ENCODE results near the gene RNF151.

RNF151 gene

DNA sequence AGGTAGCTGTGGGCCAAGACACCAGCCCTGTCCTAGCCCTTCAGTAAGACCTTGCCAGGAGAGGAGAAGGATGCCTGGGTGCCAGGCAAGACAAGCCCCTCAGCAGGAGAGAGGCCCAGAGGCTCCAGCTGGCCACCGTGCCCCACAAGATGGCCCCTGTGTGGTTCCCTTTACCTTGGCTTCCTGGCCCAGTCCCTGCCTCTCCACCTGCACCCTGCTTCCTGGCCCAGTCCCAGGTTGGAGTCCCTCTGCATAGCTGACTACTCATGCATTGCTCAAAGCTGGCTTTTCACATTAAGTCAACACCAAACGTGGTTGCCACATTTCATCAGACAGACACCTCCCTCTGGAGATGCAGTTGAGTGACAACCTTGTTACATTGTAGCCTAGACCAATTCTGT is 27.1 kb downstream of the RNF151 start:
- no peak for DNase-seq

- no peak for DNase-seq
Measured at GRCh38 chr16:1997494-1998359, 31.1 kb downstream of the RNF151 start.

- DNase-seq: no peak
Measured at GRCh38 chr16:1998360-1998835, 31.7 kb downstream of the RNF151 start.

DNA sequence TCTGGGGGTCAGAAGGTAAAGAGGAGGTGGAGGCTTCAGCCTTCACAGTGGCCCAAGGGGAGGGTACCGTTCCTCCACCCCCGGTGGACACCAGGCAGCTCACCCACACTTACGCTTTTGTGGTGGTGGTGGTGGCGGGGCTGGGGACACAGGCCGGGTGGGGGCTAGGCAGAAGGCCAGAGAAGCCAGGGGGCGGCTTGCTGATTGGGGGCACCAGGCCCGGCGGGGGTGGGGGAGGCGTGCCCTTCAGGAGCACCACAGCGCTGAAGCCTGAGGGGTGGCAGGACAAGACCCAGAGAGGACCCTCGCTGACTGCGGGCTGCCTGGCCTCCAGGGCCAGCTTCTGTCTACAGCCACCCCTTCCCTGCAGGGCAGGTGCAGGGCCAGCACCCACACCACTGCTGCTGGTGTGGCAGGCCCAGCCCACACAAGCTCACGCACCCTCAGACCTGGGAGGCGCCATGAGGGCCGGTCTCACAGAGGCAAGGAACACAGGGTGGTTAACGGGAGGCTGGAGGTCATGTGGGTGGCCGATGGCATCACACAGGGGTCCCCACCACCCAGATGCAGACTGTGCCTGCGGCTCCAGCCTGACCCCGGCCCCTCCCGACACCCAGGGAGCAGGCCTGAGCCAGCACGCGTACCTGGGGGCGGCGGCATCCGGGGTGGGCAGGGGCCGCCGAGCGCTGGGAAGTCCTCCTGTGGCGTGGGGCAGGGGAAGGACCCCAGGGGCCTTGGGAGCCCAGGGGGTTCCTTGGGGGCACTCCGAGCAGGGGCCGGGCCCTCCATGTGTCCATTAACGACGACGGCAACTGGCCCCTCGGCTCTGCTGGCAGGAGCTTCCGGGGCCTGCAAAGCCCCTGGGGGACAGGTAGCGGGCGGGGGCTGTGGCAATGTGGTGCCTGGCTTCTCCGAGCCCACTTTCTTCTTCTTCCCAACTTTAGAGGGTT is 32.5 kb downstream of the RNF151 start:
- no peak for DNase-seq

DNA sequence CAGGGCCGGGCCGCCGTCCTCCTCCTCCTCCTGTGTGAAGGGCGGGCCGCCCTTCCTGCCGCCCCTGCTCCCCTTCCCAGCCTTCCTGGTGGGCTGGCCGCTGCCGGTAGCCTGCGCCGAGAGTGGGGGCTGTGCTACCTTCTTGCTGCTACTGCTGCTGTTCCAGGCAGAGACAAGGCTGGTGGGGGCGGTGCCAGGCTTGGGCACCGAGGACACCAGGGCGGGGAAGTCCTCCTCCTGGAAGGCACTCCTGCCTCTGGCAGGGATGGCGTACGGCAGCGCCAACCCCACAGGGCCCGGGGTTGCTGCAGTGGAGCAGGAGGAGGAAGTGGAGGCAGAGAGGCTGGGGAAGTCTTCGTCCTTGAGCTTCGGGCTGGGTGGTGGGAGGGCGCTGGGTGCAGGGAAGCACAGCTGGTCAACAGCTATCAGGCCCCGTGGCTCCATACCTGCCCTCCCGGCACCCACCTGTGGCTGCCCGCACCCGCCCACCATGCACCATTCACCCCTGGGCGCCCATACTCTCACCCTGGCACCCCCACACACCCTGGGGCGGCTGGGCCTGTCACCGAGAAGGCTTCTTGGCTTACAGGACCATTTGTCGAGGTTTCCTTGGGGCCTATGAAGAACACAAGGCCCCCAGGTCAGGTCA is 33.3 kb downstream of the RNF151 start:
- no peak for DNase-seq

DNA sequence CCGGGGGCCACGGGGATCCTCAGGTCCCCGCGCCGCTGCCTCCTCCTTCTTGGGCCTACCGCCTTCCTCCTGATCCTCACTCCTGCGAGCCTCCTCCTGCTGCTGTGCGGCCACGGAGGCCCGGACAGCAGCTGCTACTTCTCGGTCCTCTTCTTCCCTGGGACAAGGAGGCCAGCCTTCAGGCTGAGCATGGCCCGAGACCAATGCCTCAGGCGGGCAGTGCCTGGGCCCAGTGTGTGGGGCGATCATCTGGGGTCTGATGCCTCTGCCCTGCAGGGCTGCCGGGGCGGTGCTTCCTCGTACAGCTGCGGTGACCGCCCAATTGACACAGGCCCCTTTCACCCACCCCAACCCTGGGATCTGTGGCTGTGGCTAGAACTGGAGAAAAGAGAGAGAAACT is 34.4 kb downstream of the RNF151 start:
- no peak for DNase-seq

GRCh38 chr16:2001456-2002355 is 35.0 kb downstream of the RNF151 start:
- DNase-seq: no peak

DNA sequence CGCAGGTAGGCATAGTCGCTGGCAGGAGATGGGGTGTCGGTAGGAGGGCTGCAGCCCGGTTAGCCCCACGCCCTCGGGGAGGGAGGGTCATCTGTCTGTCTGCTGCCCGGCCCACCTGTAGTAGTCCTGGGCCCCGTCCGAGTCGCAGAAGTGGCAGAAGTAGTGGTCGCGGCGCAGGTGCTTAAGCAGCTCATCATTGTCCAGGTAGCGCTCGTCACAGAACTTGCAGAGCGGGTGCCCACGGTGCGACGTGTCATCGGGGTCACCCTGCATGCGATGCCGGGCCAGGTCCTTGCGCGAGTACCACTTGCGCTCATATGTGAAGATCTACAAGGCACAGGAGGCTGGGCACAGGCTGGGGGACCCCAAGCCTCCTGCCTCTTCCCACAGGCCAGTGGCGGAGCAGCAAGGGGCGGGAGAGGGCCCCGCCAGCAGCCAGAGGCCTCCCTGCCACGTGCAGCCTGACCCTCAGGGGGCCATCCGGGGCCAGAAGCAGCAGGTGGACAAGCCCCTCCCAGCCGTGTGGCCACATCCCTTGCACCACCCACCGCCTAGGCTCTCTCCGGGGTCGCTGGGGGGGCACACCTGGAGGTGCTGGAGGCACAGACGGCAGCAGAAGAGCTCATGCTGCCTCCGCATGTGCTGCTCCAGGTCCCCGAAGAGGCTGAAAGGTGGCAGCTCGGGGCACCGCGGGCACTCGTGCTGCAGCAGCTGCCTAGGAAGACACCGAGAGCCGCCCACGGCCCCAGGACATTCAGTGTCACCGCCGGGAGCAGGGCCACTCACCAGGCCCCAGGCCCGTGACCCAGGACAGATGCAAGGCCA is 36.0 kb downstream of the RNF151 start:
- no peak for DNase-seq

- DNase-seq: no peak
Measured at GRCh38 chr16:2003231-2003826, 36.7 kb downstream of the RNF151 start.

- DNase-seq: peak; percentile 89
Measured at GRCh38 chr16:2003827-2004641, 37.4 kb downstream of the RNF151 start.

DNA sequence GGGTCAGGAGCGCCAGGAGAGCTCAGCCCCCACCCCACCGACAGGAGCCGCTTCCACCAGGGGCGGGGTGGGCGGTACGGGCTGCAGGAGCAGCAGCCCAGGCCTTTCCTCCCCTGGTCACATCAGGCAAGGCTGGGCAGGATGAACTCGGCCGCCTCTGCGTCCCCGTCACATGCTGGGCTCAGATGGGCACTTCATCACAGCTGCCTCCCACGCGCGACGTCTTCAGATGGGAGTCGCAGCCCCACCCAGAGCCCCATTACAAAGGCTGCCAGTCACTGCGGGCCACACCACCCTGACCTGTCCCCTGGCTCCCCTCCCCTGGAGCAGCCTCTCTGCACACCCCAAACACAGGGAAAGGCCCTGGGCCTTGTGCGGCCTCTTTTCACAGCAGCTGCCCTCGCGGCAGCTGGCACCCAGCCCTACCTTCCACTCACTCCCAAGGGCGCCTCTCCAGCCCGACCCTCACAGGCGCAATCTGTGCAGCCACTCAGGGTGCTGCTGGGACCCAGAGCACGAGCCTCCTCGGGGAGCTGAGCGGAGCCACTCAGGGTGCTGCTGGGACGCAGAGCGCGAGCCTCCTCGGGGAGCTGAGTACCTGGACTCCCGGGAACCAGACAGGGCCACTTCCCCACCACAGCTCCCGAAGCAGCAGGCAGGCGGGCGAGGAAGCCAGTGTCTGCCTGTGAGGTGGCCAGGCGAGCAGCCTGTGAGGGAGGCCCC is 38.3 kb downstream of the RNF151 start:
- no peak for DNase-seq

DNA sequence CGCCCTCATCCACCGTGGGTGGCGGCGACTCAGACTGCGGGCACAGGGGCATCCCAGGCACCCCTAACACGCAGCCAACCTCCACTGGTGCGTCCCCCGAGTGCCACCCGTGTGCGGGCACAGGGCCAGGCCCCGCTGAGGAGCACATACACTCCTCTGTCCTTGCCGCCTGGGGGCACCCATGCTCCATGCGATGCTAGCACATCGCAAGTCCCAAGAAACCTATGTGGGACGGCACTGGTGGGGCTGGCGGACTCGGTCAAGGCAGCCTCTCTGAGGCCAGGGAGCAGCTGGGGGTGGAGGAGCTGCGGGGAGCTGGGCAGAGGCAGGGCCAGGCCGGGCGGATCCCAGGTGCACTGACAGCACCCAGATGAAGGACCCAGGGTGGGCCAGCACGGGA is 39.0 kb downstream of the RNF151 start:
- DNase-seq: no peak

GRCh38 chr16:2006317-2006716 is 39.7 kb downstream of the RNF151 start:
- no peak for DNase-seq

DNA sequence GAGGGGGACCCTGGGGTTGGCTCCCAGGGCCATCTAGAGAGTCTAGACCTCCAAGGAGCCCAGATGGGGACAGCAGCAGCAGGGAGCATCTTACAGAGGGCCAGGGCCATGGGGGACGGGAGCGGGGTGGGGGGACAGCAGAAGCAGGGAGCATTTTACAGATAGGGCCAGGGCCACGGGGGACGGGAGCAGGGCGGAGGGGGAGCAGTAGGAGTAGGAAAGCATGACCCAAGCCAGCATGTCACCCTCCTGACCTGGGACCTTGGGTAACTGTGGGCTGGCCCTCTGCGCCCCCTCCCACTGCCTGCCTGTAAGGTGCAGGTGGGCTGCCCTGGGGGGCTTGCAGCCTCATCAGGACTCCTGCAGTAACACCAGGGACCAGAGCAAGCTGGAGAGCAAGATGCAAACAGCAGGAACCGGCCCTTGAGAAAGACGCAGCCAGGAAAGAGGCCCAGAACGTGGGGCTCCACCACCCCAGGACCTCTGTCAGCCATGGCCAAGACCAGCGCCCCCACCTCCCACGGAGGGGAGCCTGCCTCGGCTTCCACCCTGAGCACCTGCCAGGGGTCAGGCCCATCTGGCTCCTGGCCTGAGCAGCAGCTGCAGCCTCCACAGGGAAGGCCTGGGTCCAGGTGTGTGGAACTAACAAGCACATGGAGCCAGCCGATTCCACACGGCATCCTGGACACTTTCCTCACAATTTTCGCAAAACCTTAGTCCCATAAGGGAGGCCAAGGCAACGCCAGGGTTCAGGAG is 40.6 kb downstream of the RNF151 start:
- no peak for DNase-seq

DNA sequence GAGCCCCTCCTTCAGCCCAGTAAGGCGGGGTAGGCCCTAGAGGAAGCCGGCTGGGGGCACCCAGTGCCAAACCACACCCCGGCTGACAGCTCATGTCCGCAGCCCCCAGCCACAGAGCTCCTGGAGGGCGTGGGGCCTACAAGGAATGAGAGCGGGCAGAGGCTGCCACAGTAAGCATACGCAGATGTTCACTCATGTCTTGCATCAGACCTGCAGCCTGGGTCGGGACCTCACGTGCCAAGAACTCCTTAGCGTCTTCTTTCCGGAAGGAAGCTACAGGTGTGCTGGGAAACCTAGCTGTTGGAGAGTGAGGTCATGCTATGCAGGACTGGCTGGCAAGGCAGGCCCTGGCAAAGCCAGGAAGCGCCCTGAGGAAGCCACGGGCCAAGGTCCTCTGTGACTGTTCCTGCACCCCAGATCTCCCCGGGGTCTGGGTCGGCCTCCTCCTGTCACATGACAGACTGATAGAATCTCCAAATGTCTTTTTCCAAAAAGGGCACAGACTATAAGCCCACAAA is 41.4 kb downstream of the RNF151 start:
- DNase-seq: no peak

- DNase-seq: no peak
Measured at GRCh38 chr16:2008631-2009163, 42.0 kb downstream of the RNF151 start.

DNA sequence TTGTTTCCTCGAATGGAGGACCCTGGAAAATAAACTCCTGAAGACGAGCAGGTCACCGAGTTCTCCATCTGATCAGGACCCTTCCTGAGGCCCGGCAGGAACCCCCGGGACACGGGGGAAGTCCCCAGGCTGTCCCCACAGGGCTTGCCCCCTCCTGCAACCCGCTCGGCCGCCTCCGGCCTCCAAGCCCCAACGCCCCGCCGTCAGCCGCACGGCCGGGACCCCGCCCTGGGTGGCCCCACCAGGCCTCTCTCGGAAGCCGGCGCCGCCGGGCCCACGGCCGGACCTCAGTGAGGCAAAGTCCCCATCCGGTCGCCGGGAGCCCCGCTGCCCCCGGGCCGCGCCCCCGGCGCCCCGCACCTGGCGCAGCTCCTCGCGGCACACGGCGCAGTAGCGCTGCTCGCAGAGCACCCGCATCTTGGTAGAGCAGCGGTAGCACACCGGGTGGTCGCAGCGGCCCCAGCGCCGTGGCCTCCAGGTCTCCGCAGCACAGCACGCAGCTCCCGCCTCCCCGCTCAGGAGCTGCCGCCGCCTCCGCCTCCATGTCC is 42.6 kb downstream of the RNF151 start:
- DNase-seq: peak; percentile 41
